ENCODE results near the gene SERTAD4.
A peak's percentile ranks its signal among the peaks of the same experiment; 100 is the strongest.

SERTAD4 gene

GRCh38 chr1:210233495-210234328, 1.1 kb downstream of the SERTAD4 start:
- no peak for DNase-seq

- no peak for DNase-seq
Measured at GRCh38 chr1:210234329-210234757, 1.7 kb downstream of the SERTAD4 start.

GRCh38 chr1:210235363-210236053, 2.9 kb downstream of the SERTAD4 start:
- no peak for DNase-seq

GRCh38 chr1:210236386-210236839, 3.8 kb downstream of the SERTAD4 start:
- DNase-seq: no peak

GRCh38 chr1:210236840-210237409, 4.3 kb downstream of the SERTAD4 start:
- DNase-seq: no peak

- no peak for DNase-seq
Measured at GRCh38 chr1:210237479-210237878, 4.9 kb downstream of the SERTAD4 start.

GRCh38 chr1:210237981-210238380, 5.4 kb downstream of the SERTAD4 start:
- no peak for DNase-seq

GRCh38 chr1:210239349-210240111, 6.9 kb downstream of the SERTAD4 start:
- DNase-seq: no peak

GRCh38 chr1:210241121-210241520, 8.5 kb downstream of the SERTAD4 start:
- DNase-seq: no peak

- DNase-seq: no peak
Measured at GRCh38 chr1:210244746-210245367, 12.3 kb downstream of the SERTAD4 start.

- DNase-seq: no peak
Measured at GRCh38 chr1:210246447-210246846, 13.9 kb downstream of the SERTAD4 start.

- no peak for DNase-seq
Measured at GRCh38 chr1:210248341-210248740, 15.7 kb downstream of the SERTAD4 start.

GRCh38 chr1:210250665-210250997, 18.0 kb downstream of the SERTAD4 start:
- no peak for DNase-seq

GRCh38 chr1:210250998-210251679, 18.5 kb downstream of the SERTAD4 start:
- DNase-seq: peak; percentile 6

GRCh38 chr1:210251680-210252490, 19.3 kb downstream of the SERTAD4 start:
- DNase-seq: no peak

GRCh38 chr1:210252621-210253051, 20.0 kb downstream of the SERTAD4 start:
- DNase-seq: no peak

- no peak for DNase-seq
Measured at GRCh38 chr1:210254298-210254697, 21.7 kb downstream of the SERTAD4 start.

GRCh38 chr1:210257698-210258529, 25.3 kb downstream of the SERTAD4 start:
- no peak for DNase-seq

GRCh38 chr1:210259561-210259960, 27.0 kb downstream of the SERTAD4 start:
- no peak for DNase-seq

GRCh38 chr1:210260096-210260495, 27.5 kb downstream of the SERTAD4 start:
- no peak for DNase-seq

Measured in CD4-positive, alpha-beta T cell treated with Interleukin-17A for 4 hours (primary cell).